Measurements from ENCODE around the gene FAM53B. TPM values are rescaled to one million over a fixed set of nuclear protein-coding genes. Genes with fewer than 3 reads are reported as not detected.

FAM53B gene
- polyA plus RNA-seq, 1 experiment, result 3.9 TPM

GRCh38 chr10:124717041-124717757, 27.0 kb downstream of the FAM53B start:
- Histone ChIP-seq H3K36me3 (ENCODE audit: control insufficient read depth, insufficient read depth, low read length) (no peaks in the 10 kb centered on the region), H3K4me3 (ENCODE audit: low read depth, low read length) (no peak overlapping the region), H3K27me3 (ENCODE audit: control insufficient read depth, insufficient read depth, low read length) (no peaks in the 10 kb centered on the region)
- no peak for TF ChIP-seq CTCF (IDR thresholded peaks at IDR 0.05; ENCODE audit: insufficient read depth, low read depth, low read length)
- no peak for DNase-seq (ENCODE audit: low read depth)
- CTCF ChIA-PET, result interaction anchor here (0.9 to 2.5 kb wide), 2 partner anchors 9 to 73 kb away, joined by 3 to 13 read pairs; no protein-coding TSS in a partner anchor
- POLR2A ChIA-PET, result no interaction called here

DNA sequence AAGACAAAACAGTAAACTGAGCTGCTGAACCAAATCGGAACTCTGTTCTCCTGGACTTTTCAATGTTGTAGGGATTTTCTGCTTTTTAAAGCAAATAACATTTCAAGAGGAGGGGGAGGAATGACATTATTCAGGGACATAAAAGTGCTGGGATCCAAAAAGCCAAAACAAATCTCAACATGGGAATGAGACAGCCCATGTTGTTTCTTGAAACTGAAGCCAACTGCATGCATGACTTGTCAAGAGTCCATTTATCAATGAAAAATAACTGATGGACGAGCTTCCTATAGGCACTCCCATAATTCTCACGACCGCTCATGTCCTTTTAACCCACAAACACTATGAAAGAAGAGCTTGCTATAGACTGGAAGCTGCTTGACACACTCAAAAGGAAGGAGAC, 27.8 kb downstream of the FAM53B start:
- Histone ChIP-seq H3K36me3 (ENCODE audit: control insufficient read depth, insufficient read depth, low read length) (no peaks in the 10 kb centered on the region), H3K27me3 (ENCODE audit: control insufficient read depth, insufficient read depth, low read length) (no peaks in the 10 kb centered on the region), H3K4me3 (ENCODE audit: low read depth, low read length) (no peak overlapping the region)
- no peak for TF ChIP-seq CTCF (IDR thresholded peaks at IDR 0.05; ENCODE audit: insufficient read depth, low read depth, low read length)
- no peak for DNase-seq (ENCODE audit: low read depth)
- ChIA-PET CTCF (interaction anchor here (2.3 kb wide), 1 partner anchor 27 kb away, joined by 4 read pairs; no protein-coding TSS in a partner anchor), POLR2A (no interaction called here)

- TF ChIP-seq CTCF (IDR thresholded peaks at IDR 0.05; ENCODE audit: insufficient read depth, low read depth, low read length), result no peak
- no peak for DNase-seq (ENCODE audit: low read depth)
- Histone ChIP-seq H3K36me3 (ENCODE audit: control insufficient read depth, insufficient read depth, low read length) (no peaks in the 10 kb centered on the region), H3K4me3 (ENCODE audit: low read depth, low read length) (no peak overlapping the region), H3K27me3 (ENCODE audit: control insufficient read depth, insufficient read depth, low read length) (no peaks in the 10 kb centered on the region)
- ChIA-PET CTCF (interaction anchor here (2.3 kb wide), 1 partner anchor 26 kb away, joined by 4 read pairs; no protein-coding TSS in a partner anchor), POLR2A (no interaction called here)
These were observed 28.7 kb downstream of the FAM53B start for GRCh38 chr10:124715439-124715838.

- DNase-seq (ENCODE audit: low read depth), result no peak
- Histone ChIP-seq H3K4me3 (ENCODE audit: low read depth, low read length) (no peak overlapping the region), H3K27me3 (ENCODE audit: control insufficient read depth, insufficient read depth, low read length) (no peaks in the 10 kb centered on the region), H3K36me3 (ENCODE audit: control insufficient read depth, insufficient read depth, low read length) (no peaks in the 10 kb centered on the region)
- TF ChIP-seq CTCF (IDR thresholded peaks at IDR 0.05; ENCODE audit: insufficient read depth, low read depth, low read length), result no peak
- ChIA-PET POLR2A (interaction anchor here (0.6 kb wide), 1 partner anchor 9 kb away, joined by 3 read pairs; no protein-coding TSS in a partner anchor), CTCF (interaction anchor here (1.5 kb wide), 1 partner anchor 35 kb away, joined by 4 read pairs; no protein-coding TSS in a partner anchor)
These were observed 30.4 kb downstream of the FAM53B start for GRCh38 chr10:124713679-124714255.

- Histone ChIP-seq H3K36me3 (ENCODE audit: control insufficient read depth, insufficient read depth, low read length) (no peaks in the 10 kb centered on the region), H3K4me3 (ENCODE audit: low read depth, low read length) (no peak overlapping the region), H3K27me3 (ENCODE audit: control insufficient read depth, insufficient read depth, low read length) (no peaks in the 10 kb centered on the region)
- ChIA-PET POLR2A (interaction anchor here (0.6 kb wide), 1 partner anchor 10 kb away, joined by 3 read pairs; no protein-coding TSS in a partner anchor), CTCF (interaction anchor here (0.7 to 1.5 kb wide), 2 partner anchors 29 to 34 kb away, joined by 3 to 4 read pairs; no protein-coding TSS in a partner anchor)
- TF ChIP-seq CTCF (IDR thresholded peaks at IDR 0.05; ENCODE audit: insufficient read depth, low read depth, low read length), result no peak
- DNase-seq (ENCODE audit: low read depth), result no peak
These were observed 31.3 kb downstream of the FAM53B start for GRCh38 chr10:124712704-124713407.

Measured in BJ (cell line).